ENCODE results near the gene TPBGL. TPM values are rescaled to one million over a fixed set of nuclear protein-coding genes. Genes with fewer than 3 reads are reported as not detected.

Gene TPBGL
- total and polyA plus RNA-seq, 10 donors = 0.10 to 0.59 (median 0.16) TPM; not detected in 3

DNA sequence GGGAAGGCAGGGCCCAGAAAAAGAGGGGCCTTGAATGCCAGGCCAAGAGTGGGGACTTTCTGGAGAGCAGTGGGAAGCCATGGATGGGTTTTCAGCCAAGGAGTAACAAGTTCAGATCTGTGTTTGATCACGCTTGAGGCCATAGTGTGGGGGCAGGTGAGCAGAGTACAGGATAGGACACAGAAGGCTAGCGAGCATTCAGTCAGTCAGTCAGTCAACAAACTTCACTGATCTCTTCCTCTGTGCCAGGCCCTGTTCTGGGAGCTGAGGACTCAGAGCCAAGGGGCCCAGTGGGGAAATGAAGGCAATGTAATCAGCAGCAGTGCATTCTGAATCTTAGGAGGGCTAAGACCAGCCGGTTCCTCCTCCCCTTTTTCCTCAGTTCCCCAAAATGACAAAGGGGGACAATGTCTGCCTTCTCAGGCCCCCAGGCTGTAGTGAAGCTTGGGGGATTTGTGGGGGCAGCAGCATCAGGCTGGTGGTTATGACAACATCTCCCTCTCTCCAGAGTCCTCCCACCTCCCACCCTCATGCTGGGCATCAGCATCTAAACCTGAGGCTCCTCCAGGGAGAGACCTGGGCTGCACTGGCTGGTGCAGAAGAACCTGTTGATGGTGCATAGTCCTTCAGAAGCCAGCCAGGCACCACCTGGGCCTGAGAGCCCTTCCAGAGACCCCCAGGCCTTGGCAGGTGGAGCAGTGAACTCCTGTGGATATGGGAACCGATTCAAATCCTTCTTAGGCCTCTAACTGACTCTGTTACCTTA, 42.9 kb upstream of the TPBGL start:
- H3K4me1 ChIP-seq = peaks cover 0 to 21% (median 10%) of the 10 kb centered on the region in 6 donors
- peaks cover 0 to 27% (median 0%) of the 10 kb centered on the region in 6 donors for H3K36me3 ChIP-seq
- H3K27me3 ChIP-seq (replicated peaks in 1 of 7) = peaks cover 0 to 4% (median 0%) of the 10 kb centered on the region in 7 donors
- no peak overlapping the region for H3K4me3 ChIP-seq
- DNase-seq = no peak
- TF ChIP-seq POLR2AphosphoS5 (IDR thresholded peaks at IDR 0.05) = no peak
- no peak for TF ChIP-seq POLR2A (IDR thresholded peaks at IDR 0.05)
- TF ChIP-seq CTCF (IDR thresholded peaks at IDR 0.05 in 8 of 11, conservative IDR thresholded peaks at IDR 0.05 in 3 of 11) = no peak
- intact Hi-C loops (cut with DNase I; ENCODE audit: low total_unique reads) = no loop called here
- H3K27ac ChIP-seq = no peak overlapping the region
- H3K9me3 ChIP-seq = no peaks in the 10 kb centered on the region
- 75 to 93% (median 87%) methylated on average over 4 of the region's 4 CpGs for WGBS, 5 donors

GRCh38 chr11:75198278-75198973, 42.1 kb upstream of the TPBGL start:
- TF ChIP-seq POLR2A (IDR thresholded peaks at IDR 0.05) = no peak
- TF ChIP-seq POLR2AphosphoS5 (IDR thresholded peaks at IDR 0.05) = peak in 1 of 3 donors; percentile 2
- 85 to 95% (median 91%) methylated on average over 7 of the region's 7 CpGs for WGBS, 5 donors
- Histone ChIP-seq H3K27ac (no peak overlapping the region), H3K9me3 (no peaks in the 10 kb centered on the region), H3K27me3 (replicated peaks in 1 of 7) (no peaks in the 10 kb centered on the region), H3K4me1 (peaks cover 0 to 21% (median 10%) of the 10 kb centered on the region in 6 donors), H3K4me3 (no peak overlapping the region), H3K36me3 (peaks cover 0 to 32% (median 0%) of the 10 kb centered on the region in 6 donors)
- no peak for DNase-seq
- intact Hi-C loops (cut with DNase I; ENCODE audit: low total_unique reads) = no loop called here

DNA sequence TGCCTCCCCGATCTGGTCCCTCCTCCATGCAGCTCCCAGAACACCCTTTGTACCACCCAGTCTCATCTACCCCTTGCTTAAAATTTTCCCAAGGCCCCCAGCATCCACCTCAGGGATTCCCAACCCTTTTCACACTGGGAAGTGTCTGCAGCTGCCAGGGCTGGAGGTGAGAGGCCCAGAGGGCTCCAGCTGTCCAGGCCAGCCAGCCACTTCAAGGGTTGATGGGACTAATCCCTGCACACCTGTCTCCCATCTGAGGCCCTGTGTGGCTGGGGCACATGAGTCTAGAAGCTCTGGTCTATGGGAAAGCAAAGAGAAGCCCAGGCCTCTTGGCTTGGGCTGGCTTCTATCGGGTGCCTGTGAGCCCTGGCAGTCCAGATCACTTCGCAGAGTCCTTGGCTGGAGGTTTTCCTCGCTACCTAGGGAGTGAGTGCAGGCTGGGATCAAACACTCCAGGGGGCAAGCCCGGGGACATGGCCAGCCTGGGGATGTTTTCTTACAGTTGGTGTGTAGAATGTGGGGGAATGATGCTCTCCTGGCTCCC, 41.1 kb upstream of the TPBGL start:
- TF ChIP-seq CTCF (IDR thresholded peaks at IDR 0.05 in 8 of 11, conservative IDR thresholded peaks at IDR 0.05 in 3 of 11) = no peak
- DNase-seq = no peak
- no peaks in the 10 kb centered on the region for H3K27me3 ChIP-seq (replicated peaks in 1 of 7)
- no peak overlapping the region for H3K4me3 ChIP-seq
- peaks cover 0 to 19% (median 10%) of the 10 kb centered on the region in 6 donors for H3K4me1 ChIP-seq
- H3K27ac ChIP-seq = no peak overlapping the region
- peaks cover 0 to 32% (median 0%) of the 10 kb centered on the region in 6 donors for H3K36me3 ChIP-seq
- no peaks in the 10 kb centered on the region for H3K9me3 ChIP-seq
- WGBS, 5 donors = 78 to 91% (median 89%) methylated on average over 5 of the region's 5 CpGs
- intact Hi-C loops (cut with DNase I; ENCODE audit: low total_unique reads) = no loop called here

GRCh38 chr11:75200051-75200450, 40.5 kb upstream of the TPBGL start:
- WGBS, 5 donors = 60 to 72% (median 63%) methylated on average over 10 of the region's 10 CpGs
- intact Hi-C loops (cut with DNase I; ENCODE audit: low total_unique reads) = no loop called here
- DNase-seq = no peak

More at GRCh38 chr11:75200051-75200450, 40.5 kb upstream of the TPBGL start:
- Histone ChIP-seq H3K27me3 (replicated peaks in 1 of 7) (no peaks in the 10 kb centered on the region), H3K36me3 (peaks cover 0 to 32% (median 0%) of the 10 kb centered on the region in 6 donors), H3K9me3 (no peaks in the 10 kb centered on the region), H3K4me1 (peaks cover 0 to 14% (median 7%) of the 10 kb centered on the region in 6 donors), H3K27ac (no peak overlapping the region), H3K4me3 (no peak overlapping the region)
- TF ChIP-seq POLR2AphosphoS5 (IDR thresholded peaks at IDR 0.05) = peak in 1 of 3 donors; percentile 5
- TF ChIP-seq CTCF (IDR thresholded peaks at IDR 0.05 in 8 of 11, conservative IDR thresholded peaks at IDR 0.05 in 3 of 11) = no peak
